HG03571 (cell line): ENCODE results near the gene EHF.
"Not testable (repeated sequence)": the region's sequence is repeated elsewhere in the genome, so short reads cannot be mapped to it uniquely, and the experiment has no call there.

ENCODE experiments used
- ATAC-seq: cut with Tn5 transposase; IDR thresholded peaks from one replicate; pipeline ENCODE4 v1.9.1; 2021; ENCODE audit not compliant: unreplicated experiment

EHF gene

DNA sequence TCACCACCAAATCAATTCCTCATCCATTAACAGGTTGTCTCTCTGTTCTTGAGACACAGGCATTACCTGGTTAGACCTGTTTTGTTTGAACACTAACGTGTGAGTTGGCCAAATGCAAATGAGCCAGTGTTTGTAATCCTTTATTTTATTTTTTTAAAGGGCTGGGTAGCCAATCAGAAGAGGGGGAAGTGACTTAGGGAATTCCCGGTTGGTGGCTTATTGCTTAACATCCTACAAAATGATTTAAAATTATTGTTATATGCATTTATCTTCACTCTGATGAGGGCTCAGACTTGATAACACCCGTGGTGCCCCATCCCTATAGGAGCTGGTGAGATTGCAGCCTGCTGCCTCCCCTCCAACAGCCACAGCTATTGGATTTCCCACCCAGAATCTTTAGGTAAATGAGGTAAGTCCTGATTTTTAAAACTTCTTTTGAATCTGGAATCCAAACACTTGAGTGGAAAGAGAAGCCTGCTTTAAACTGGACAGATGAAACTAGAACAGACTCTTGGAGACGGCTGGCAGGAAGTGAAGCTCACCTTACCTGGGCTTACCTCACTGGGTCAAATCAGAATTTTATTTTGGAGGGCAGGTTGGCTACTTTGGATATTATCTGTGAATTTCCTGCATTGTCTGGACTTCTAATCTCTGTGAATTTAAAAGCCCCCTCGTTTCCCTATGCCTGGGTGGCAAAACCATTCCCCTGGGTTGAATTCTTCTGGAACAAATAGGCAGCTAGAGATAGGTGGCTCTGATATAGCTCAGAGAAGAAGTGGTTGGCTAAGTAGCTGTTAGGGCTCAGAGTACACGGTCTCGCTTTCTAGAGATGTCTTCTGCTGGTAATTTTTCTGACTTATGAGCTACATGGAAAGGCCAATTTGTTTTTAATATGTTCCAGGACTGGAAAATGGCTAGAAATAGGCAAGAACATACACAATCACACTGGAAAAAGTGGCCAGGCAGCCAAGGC is at the start of gene EHF:
TSS of gene EHF (plus strand) at position 274 of the 973 bp plus-strand sequence. CDS start 21,538 bp downstream, outside the sequence.
- ATAC-seq, result no peak

GRCh38 chr11:34573537-34573936 is 47.4 kb upstream of the EHF start:
- no peak for ATAC-seq

- ATAC-seq, result no peak
Observed at GRCh38 chr11:34575261-34575660, 45.6 kb upstream of the EHF start.

- ATAC-seq, result no peak
Observed at GRCh38 chr11:34575671-34576070, 45.2 kb upstream of the EHF start.

GRCh38 chr11:34576331-34576730 is 44.6 kb upstream of the EHF start:
- no peak for ATAC-seq

DNA sequence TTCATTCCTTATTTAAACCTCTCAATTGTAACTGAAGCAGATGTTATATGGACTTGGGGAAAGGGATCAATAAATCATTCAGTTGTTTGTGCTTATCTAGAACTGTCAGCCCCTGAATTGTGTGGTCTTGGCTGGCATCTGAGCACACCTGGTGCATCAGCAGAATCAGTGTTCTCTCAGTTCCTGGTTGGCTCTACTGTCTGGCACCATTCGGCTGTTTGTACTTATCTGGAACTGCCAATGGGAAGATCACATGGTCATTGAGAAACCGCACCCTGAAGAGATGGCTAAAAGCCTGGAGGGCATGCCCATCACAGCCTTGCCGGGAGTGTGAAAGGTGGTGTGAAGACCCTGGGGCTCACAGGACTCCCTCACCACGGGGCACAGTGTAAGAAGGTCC is 37.1 kb upstream of the EHF start:
- no peak for ATAC-seq

GRCh38 chr11:34585304-34585734 is 35.6 kb upstream of the EHF start:
- ATAC-seq, result no peak

GRCh38 chr11:34585735-34586487 is 35.0 kb upstream of the EHF start:
- ATAC-seq, result no peak

DNA sequence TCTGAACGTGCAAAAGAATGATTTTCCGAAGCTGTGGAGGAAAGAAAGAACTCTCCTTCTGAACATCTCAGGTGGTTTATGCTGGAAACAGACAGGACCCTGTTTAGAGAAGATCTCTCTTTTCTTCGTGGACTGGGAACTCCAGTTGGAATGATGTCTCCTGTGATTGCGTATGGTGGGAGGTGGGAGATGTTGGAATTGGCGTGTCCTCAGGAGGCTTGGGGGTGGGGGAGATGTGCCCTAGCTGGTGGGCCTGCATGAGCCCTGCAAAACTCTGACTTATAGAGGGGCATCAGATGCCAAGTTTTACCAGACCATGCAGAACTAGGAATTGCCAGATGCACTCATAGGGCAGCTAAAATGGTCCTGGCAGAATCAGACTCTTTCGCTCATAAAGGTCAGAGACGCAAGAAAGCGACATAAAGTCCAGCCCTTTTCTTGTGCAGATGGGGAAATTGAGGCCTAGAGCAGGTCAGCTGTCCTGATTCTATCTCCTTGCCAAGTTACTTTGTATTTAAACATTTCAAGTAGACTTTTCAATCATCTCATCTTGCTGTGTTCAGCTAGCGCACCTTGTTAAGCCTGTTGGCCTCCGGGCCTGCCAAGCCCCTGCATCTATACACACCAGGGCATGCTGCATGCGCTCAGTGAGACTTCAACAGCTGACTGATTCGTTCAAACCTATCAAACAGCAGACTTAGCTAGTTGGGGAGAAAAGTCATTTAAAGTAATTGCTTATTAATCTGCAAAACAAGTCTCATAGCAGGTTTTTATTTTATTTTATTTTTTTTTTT is 34.2 kb upstream of the EHF start:
- ATAC-seq, result no peak

DNA sequence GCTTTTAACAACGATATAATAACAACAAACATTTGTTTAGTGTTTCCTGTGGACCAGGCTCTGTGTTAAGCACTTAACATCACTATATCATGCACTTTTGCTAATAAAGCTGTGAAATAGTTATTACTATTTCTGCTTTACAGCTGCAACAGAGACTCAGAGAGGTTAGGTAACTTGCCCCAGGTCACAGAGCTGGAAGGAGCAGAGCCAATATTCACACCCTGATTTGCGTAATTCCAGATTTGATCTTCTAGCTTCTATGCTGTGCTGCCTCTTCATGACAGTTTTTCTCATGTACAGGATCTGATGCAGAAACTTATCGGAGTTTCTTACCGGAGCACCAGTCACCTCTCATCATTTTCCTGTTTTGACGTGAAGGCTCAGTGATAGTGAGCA is 33.6 kb upstream of the EHF start:
- no peak for ATAC-seq

DNA sequence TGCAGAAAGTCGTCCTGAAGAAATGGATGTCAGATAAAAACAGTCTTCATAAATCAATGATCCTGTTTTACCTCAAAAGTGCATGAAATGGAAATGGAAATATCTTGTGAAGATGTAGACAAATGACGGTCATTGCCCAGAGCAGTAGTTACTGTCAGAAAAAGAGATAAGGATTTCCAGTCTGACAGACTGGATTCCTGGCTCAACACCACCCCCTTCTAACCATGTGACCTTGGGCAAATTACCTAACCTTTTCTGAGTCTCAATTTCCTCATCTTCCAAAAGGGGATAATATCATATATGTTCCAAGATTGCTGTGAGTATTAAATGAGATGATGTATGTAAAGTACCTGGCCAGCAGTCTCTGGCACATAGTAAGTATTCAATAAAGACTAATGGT is 32.9 kb upstream of the EHF start:
- ATAC-seq, result no peak

DNA sequence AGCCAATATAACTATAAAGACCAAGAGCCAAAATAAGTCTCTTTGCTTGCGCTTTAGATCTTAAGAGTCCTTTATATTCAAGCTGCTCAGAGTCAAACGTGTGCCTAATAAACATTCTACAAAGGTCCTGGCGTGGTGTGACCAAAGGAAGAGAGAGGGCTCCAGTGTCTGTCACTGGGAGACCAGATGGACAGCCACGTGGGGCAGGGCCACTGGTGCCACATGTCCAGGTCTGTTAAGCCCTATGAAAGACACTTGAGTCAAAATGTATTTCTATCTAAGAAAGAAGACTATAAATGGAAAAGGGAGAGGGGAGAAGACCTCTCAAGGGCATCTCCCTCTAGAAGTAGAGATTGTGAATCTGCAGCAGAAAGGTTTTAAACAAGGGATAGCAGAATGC is 32.2 kb upstream of the EHF start:
- no peak for ATAC-seq

GRCh38 chr11:34589177-34589576 is 31.7 kb upstream of the EHF start:
- ATAC-seq, result not testable (repeated sequence)

GRCh38 chr11:34593085-34593484 is 27.8 kb upstream of the EHF start:
- ATAC-seq, result no peak

- no peak for ATAC-seq
Observed at GRCh38 chr11:34594603-34595002, 26.3 kb upstream of the EHF start.

- no peak for ATAC-seq
Observed at GRCh38 chr11:34595391-34595790, 25.5 kb upstream of the EHF start.

- no peak for ATAC-seq
Observed at GRCh38 chr11:34595960-34596644, 24.8 kb upstream of the EHF start.

- no peak for ATAC-seq
Observed at GRCh38 chr11:34599406-34599945, 21.4 kb upstream of the EHF start.

DNA sequence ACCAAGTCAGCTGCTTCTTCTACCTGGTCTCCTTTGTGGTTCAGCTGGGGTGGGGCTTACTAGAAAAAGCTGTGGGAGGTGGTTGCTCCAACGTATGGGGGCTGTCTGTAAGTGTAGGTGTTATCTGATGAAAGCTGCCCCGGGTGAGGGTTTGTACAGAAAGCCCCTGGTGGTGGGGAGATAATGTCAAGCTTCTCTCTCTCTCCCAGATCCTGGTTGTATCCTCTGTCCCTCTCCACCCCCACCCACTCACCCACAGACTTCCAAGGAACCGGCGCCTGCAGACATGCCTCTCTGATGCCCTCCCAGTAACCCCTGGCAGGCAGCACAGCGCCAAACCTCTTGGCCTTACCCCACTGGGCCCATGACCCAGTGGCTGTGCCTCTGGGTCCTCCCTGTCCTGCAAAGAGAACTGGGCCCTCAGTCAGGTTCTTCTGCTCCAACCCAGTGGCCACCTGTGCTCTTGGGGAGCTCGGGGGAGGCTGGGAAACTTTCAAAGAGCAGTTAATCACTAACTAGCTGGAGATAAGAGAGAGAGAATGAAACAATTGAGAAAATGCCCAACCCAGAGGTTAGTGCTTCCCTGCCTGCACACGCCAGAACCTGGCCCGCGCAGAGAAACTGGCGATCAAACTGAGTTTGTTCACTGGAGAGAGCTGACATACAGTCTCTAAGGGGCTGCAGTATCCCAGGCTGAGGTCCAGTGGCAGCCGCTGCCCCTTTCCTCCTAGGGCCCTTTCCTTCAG is 20.4 kb upstream of the EHF start:
- no peak for ATAC-seq

GRCh38 chr11:34601085-34601444 is 19.8 kb upstream of the EHF start:
- ATAC-seq, result no peak
